Prostate gland (tissue), 2 donors: ENCODE results near the gene MMGT1. TPM values are rescaled to one million over a fixed set of nuclear protein-coding genes. Genes with fewer than 3 reads are reported as not detected.
A peak's percentile ranks its signal among the peaks of the same experiment; 100 is the strongest.

Experiments used
- DNase-seq: peaks from one replicate; pipeline ENCODE4 v3.0.0-alpha.2; 2019; ENCODE audit warnings: low spot score
- H3K27ac ChIP-seq, 2 donors: fragments of 200-600 bp; sonication (generic); 2 replicates each; pipeline ENCODE4 v1.5.1; 2017 to 2019
- H3K27me3 ChIP-seq: fragments of 200-600 bp; sonication (generic); replicated peaks from 2 replicates; pipeline ENCODE4 v1.5.1; 2019; ENCODE audit not compliant: insufficient read depth
- H3K36me3 ChIP-seq, 2 donors: fragments of 200-600 bp; sonication (generic); 1 replicate in 1 of 2; 2 replicates in 1 of 2; pipeline versions ENCODE4 v1.5.1 to v1.8.1; 2017 to 2019
- H3K4me1 ChIP-seq: fragments of 200-600 bp; sonication (generic); replicated peaks from 2 replicates; pipeline ENCODE4 v1.5.1; 2019
- H3K4me3 ChIP-seq, 2 donors: fragments of 200-600 bp; sonication (generic); 2 replicates each; pipeline ENCODE4 v1.5.1; 2017 to 2019
- H3K9me3 ChIP-seq: fragments of 200-600 bp; sonication (generic); 2 replicates; pipeline ENCODE4 v1.5.1; 2017
- POLR2A ChIP-seq: fragments of 450-650 bp; IDR thresholded peaks from one replicate; pipeline ENCODE4 v1.6.1; 2016; ENCODE audit warnings: antibody characterized with exemption, mild to moderate bottlenecking
- POLR2AphosphoS5 ChIP-seq: sonication (generic); formaldehyde crosslinking; IDR thresholded peaks from one replicate; pipeline ENCODE4 v1.6.1; 2017; ENCODE audit warnings: antibody characterized with exemption
- WGBS: methylation state at CpG from one replicate; pipeline ENCODE4 v1.1.5; 2018; 5-methylcytosine and 5-hydroxymethylcytosine counted together
- intact Hi-C: fragments of 100-400 bp; cut with DNase I; formaldehyde crosslinking; loops from one replicate; pipeline ENCODE4 v1.14.2; 2022
- total RNA-seq, 2 donors: library from RNA; depleted of rRNA; stranded (reverse); fragments of >200 nt; gene quantifications; one replicate each; pipeline ENCODE4 v1.1.0, GENCODE V29; 2016
- TF ChIP-seq, protein P1 (sequence below), 4 experiments: fragments of 200-600 bp in 2 of 4; fragments of 450-650 bp in 2 of 4; sonication (generic) in 2 of 4; IDR thresholded peaks; 1 replicate in 3 of 4; 2 replicates in 1 of 4; pipeline ENCODE4 v1.5.1; 2016 to 2019; ENCODE audit warnings: antibody characterized with exemption in 4 of 4, mild to moderate bottlenecking in 2 of 4, moderate library complexity in 2 of 4

MMGT1 gene
- total RNA-seq, 2 donors from 2014 or later = 13.7 to 18.3 TPM

DNA sequence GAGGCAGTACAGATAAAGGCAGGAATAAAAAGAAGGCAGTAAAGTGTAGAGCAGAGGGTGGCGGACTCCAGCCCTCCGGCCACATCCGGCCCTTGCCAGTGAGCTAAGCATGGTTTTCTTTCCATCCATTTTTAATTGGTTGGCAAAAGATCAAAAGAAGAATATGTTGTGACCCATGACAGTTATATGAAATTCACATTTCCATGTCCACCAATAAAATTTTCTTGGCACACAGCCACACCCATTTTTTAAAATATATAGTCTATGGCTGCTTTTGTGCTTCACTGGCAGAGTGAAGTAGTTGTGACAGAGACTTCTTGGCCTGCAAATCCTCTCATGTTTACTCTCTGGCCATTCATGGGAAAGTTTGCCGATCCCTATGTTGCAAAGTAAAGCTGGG lies 41.2 kb upstream of the MMGT1 start:
- intact Hi-C loops = no loop called here
- WGBS = 61% methylated on average over 4 of the region's 4 CpGs
- no peak for TF ChIP-seq POLR2AphosphoS5
- H3K36me3 ChIP-seq = no peaks in the 10 kb centered on the region
- H3K4me1 ChIP-seq = no peaks in the 10 kb centered on the region
- no peak overlapping the region for H3K4me3 ChIP-seq
- no peak overlapping the region for H3K27ac ChIP-seq
- H3K27me3 ChIP-seq = no peaks in the 10 kb centered on the region
- no peak for DNase-seq
- no peaks in the 10 kb centered on the region for H3K9me3 ChIP-seq

GRCh38 chrX:135988245-135988644 lies 14.5 kb upstream of the MMGT1 start:
- H3K36me3 ChIP-seq = no peaks in the 10 kb centered on the region
- TF ChIP-seq, protein P1, sequence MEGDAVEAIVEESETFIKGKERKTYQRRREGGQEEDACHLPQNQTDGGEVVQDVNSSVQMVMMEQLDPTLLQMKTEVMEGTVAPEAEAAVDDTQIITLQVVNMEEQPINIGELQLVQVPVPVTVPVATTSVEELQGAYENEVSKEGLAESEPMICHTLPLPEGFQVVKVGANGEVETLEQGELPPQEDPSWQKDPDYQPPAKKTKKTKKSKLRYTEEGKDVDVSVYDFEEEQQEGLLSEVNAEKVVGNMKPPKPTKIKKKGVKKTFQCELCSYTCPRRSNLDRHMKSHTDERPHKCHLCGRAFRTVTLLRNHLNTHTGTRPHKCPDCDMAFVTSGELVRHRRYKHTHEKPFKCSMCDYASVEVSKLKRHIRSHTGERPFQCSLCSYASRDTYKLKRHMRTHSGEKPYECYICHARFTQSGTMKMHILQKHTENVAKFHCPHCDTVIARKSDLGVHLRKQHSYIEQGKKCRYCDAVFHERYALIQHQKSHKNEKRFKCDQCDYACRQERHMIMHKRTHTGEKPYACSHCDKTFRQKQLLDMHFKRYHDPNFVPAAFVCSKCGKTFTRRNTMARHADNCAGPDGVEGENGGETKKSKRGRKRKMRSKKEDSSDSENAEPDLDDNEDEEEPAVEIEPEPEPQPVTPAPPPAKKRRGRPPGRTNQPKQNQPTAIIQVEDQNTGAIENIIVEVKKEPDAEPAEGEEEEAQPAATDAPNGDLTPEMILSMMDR (IDR thresholded peaks at IDR 0.05) = no peak
- no peak for TF ChIP-seq POLR2A
- no peak for TF ChIP-seq POLR2AphosphoS5
- H3K9me3 ChIP-seq = no peaks in the 10 kb centered on the region
- no peaks in the 10 kb centered on the region for H3K4me1 ChIP-seq
- H3K4me3 ChIP-seq = no peak overlapping the region
- no peak for DNase-seq
- 97% methylated on average over 4 of the region's 4 CpGs for WGBS
- no peak overlapping the region for H3K27ac ChIP-seq
- no peaks in the 10 kb centered on the region for H3K27me3 ChIP-seq
- intact Hi-C loops = loop anchor here (10.0 kb wide), 1 partner anchor 463 kb away; the partner anchor contains the start of gene INTS6L

DNA sequence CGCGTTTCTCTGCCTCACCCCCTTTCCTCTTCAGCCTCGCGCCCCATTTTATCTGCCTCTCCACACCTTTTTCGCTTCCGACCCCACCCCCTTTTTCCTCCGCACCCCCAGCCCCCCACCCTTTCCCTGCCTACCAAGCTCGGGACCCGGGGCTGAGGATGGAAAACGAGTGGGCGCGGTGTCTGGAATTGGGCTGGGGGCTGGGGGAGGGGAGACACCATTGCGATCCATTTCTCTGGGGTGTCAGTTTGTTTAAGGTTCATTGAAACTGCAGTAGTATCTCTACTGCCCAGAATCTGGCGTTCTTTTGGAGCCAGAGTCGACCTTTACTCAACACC lies 12.2 kb upstream of the MMGT1 start:
- Histone ChIP-seq H3K27me3 (no peaks in the 10 kb centered on the region), H3K9me3 (no peaks in the 10 kb centered on the region), H3K4me3 (peak overlapping the region; percentile 53 to 56), H3K36me3 (no peaks in the 10 kb centered on the region), H3K27ac (peak overlapping the region; percentile 56 to 68), H3K4me1 (no peaks in the 10 kb centered on the region)
- TF ChIP-seq, protein P1 (IDR thresholded peaks at IDR 0.05) = no peak
- TF ChIP-seq POLR2A (no peak), POLR2AphosphoS5 (no peak)
- 1% methylated on average over 15 of the region's 15 CpGs for WGBS
- no peak for DNase-seq
- intact Hi-C loops = loop anchor here (10.0 kb wide), 1 partner anchor 461 kb away; the partner anchor contains the start of gene INTS6L

GRCh38 chrX:135985157-135985972 lies 11.6 kb upstream of the MMGT1 start, which contains the start of gene SLC9A6:
Gene SLC9A6, plus strand, starts transcription at chrX:135985435. Its CDS starts 224 bp downstream, at chrX:135985659.
- Histone ChIP-seq H3K4me1 (no peaks in the 10 kb centered on the region), H3K9me3 (no peaks in the 10 kb centered on the region), H3K4me3 (peak within 1 kb of the TSS; percentile 53 to 56), H3K36me3 (no peaks in the 10 kb centered on the region), H3K27ac (peak within 1 kb of the TSS; percentile 56 to 68), H3K27me3 (no peaks in the 10 kb centered on the region)
- under 1% methylated on average over 27 of the region's 68 CpGs for WGBS
- TF ChIP-seq POLR2AphosphoS5 = peak; percentile 6
- TF ChIP-seq POLR2A = peak; percentile 14
- TF ChIP-seq, protein P1 (IDR thresholded peaks at IDR 0.05) = no peak
- intact Hi-C loops = loop anchor here (10.0 kb wide), 1 partner anchor 461 kb away; the partner anchor contains the start of gene INTS6L
- DNase-seq = peak; percentile 56

GRCh38 chrX:135984791-135985156 lies 11.0 kb upstream of the MMGT1 start:
- TF ChIP-seq, protein P1 (IDR thresholded peaks at IDR 0.05) = no peak
- TF ChIP-seq POLR2A (no peak), POLR2AphosphoS5 (no peak)
- Histone ChIP-seq H3K4me1 (no peaks in the 10 kb centered on the region), H3K27me3 (no peaks in the 10 kb centered on the region), H3K4me3 (peak overlapping the region; percentile 53 to 56), H3K27ac (peak overlapping the region; percentile 56 to 68), H3K36me3 (no peaks in the 10 kb centered on the region), H3K9me3 (no peaks in the 10 kb centered on the region)
- no peak for DNase-seq
- intact Hi-C loops = loop anchor here (10.0 kb wide), 1 partner anchor 460 kb away; the partner anchor contains the start of gene INTS6L
- 0% methylated on average over 7 of the region's 7 CpGs for WGBS
